Large intestine (tissue), 3 donors: ENCODE measurements around the gene PDE4D. TPM values are rescaled to one million over a fixed set of nuclear protein-coding genes. Genes with fewer than 3 reads are reported as not detected.
A peak's percentile ranks its signal among the peaks of the same experiment; 100 is the strongest.

Source experiments
- DNase-seq, 2 donors: peaks; one replicate each; pipeline versions ENCODE4 v3.0.0 to v3.0.0-alpha.2; 2013
- H3K27ac ChIP-seq: one replicate; pipeline ENCODE4 v1.5.1; 2013; ENCODE audit warnings: low read length
- H3K27me3 ChIP-seq: 2 replicates; pipeline ENCODE4 v1.6.1; 2013; ENCODE audit warnings: low read length; ENCODE audit not compliant: control insufficient read depth, insufficient read depth
- H3K36me3 ChIP-seq: 2 replicates; pipeline ENCODE4 v1.6.1; 2013; ENCODE audit warnings: low read length; ENCODE audit not compliant: control insufficient read depth, insufficient read depth
- H3K4me1 ChIP-seq: one replicate; pipeline ENCODE4 v1.6.1; 2013; ENCODE audit warnings: low read length; ENCODE audit not compliant: control insufficient read depth, insufficient read depth
- H3K4me3 ChIP-seq: one replicate; pipeline ENCODE4 v1.5.1; 2013; ENCODE audit warnings: low read length
- H3K9me3 ChIP-seq: one replicate; pipeline ENCODE4 v1.6.1; 2013; ENCODE audit warnings: mild to moderate bottlenecking, low read depth, low read length, moderate library complexity; ENCODE audit not compliant: control insufficient read depth
- WGBS: methylation state at CpG from one replicate; pipeline ENCODE4 v1.1.5; 2013; ENCODE audit warnings: low lambda C conversion rate; ENCODE audit not compliant: insufficient coverage; 5-methylcytosine and 5-hydroxymethylcytosine counted together
- polyA plus RNA-seq: library from polyadenylated mRNA; unstranded; fragments of 120-200 nt; gene quantifications from one replicate; pipeline ENCODE4 v1.2.1, GENCODE V29; 2013

Gene PDE4D
- polyA plus RNA-seq, 1 donor: 13.5 TPM

DNA sequence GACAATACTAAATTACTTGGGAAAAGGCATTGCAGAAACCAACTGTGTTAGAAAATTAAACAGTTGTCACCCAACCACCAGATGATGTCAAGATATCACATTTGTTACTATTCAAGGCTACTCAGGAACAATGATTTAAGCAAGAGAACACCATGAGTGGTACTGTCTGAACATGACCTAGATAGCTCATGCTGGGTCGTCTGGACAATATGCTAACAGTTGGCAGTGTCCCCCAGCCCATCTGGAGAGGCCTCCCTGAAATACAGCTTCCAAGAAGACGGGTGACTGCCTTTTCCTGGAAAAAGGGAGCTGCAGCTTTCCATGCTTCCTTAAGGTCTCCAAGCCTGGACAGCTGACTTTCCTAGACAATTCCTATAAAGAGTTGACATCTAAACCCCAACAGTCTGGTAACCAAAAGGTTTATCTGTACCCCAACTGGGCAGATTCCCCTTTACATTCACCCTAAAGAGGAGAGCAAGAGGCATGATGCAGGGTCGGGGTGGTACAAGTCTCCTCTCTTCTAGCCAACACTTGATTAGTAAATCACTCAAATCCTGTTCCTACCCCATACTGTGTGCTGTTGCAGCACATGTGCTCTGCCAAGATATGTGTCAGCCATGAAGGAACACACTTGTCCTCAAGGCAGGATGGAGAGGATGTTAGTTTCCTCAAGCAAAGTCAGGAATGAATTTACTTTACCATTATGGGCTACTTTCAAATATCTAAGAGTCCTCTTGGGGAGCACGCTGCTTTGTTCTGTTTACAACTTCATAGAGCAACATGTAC, 433.0 kb downstream of the PDE4D start:
- Histone ChIP-seq H3K27me3 (no peaks in the 10 kb centered on the region), H3K4me1 (peaks cover 14% of the 10 kb centered on the region), H3K4me3 (no peak overlapping the region), H3K27ac (no peak overlapping the region), H3K9me3 (no peaks in the 10 kb centered on the region), H3K36me3 (no peaks in the 10 kb centered on the region)
- 100% methylated on average over 1 of the region's 4 CpGs for WGBS
- DNase-seq: no peak

DNA sequence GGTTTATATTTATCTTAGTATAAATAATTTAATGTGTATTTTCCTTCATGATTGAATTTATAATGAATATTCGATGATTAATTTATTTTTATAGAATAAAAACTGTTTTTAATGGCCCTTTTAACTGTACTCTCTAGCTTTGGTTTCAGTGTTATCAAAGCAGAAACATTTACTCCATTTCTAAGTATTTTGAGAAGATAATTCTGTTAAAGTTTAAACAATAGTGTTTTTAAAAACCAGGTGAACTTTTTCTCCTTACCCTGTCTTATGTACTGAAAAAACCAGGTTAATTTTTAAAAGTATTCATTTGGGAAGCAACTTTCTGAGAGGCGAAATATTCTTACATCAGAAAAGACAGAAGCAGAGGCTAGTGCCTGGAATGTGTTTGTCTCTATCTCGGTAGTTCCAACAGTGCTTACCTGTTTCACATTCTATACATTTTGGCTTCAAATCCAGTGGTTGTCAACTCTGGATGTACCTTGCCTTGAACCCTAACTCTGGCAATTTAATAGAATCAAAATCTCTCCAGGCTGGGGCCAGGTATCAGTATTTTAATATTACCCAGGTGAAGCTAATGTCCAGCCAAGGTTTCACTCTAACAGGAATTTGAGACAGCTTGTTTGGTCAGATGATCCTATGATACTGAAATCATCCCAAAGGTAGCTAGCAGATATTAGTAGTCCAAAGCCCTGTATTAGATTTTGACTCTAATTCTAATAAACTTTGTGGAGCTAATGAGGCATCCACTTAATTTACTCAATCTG, 434.4 kb downstream of the PDE4D start:
- peak in 1 of 2 donors; percentile 27 for DNase-seq
- no peaks in the 10 kb centered on the region for H3K36me3 ChIP-seq
- H3K4me1 ChIP-seq: peaks cover 14% of the 10 kb centered on the region
- H3K4me3 ChIP-seq: no peak overlapping the region
- no peaks in the 10 kb centered on the region for H3K9me3 ChIP-seq
- WGBS: 38% methylated on average over 1 of the region's 3 CpGs
- H3K27ac ChIP-seq: peak overlapping the region; percentile 52
- no peaks in the 10 kb centered on the region for H3K27me3 ChIP-seq

- Histone ChIP-seq H3K4me3 (no peak overlapping the region), H3K36me3 (no peaks in the 10 kb centered on the region), H3K9me3 (no peaks in the 10 kb centered on the region), H3K4me1 (peaks cover 14% of the 10 kb centered on the region), H3K27me3 (no peaks in the 10 kb centered on the region), H3K27ac (peak overlapping the region; percentile 52)
- no peak for DNase-seq
- whole genome bisulfite sequencing: 57% methylated on average over 4 of the region's 4 CpGs
Observed at GRCh38 chr5:59458321-59458720, 435.2 kb downstream of the PDE4D start.

- H3K9me3 ChIP-seq: no peaks in the 10 kb centered on the region
- no peaks in the 10 kb centered on the region for H3K36me3 ChIP-seq
- WGBS: 100% methylated on average over 2 of the region's 3 CpGs
- no peak for DNase-seq
- H3K27me3 ChIP-seq: no peaks in the 10 kb centered on the region
- no peak overlapping the region for H3K27ac ChIP-seq
- no peak overlapping the region for H3K4me3 ChIP-seq
- no peaks in the 10 kb centered on the region for H3K4me1 ChIP-seq
Observed at GRCh38 chr5:59449905-59450644, 443.5 kb downstream of the PDE4D start.

DNA sequence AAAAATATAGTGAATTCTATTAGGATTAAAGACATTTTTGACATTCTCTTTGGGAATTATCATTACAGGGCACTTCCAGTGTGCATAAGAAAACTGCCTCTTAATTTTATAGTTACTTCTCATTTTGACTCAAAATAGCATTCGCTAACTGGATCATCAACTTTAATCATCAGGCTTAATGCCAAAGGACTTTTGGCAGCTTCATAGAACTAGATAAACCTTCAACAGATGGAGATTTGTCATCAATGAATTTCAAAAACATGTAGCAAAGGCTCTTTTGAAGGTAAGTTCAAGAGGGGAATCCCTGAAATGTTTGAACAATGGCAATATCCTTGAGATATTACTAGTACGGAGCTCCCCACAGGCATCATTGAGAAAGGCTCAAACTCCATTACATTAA, 447.2 kb downstream of the PDE4D start:
- no CpG with 5 or more reads among the region's 2 CpGs for WGBS
- H3K27ac ChIP-seq: no peak overlapping the region
- no peak for DNase-seq
- no peaks in the 10 kb centered on the region for H3K27me3 ChIP-seq
- no peak overlapping the region for H3K4me3 ChIP-seq
- H3K9me3 ChIP-seq: no peaks in the 10 kb centered on the region
- H3K4me1 ChIP-seq: peaks cover 3% of the 10 kb centered on the region
- no peaks in the 10 kb centered on the region for H3K36me3 ChIP-seq

- Histone ChIP-seq H3K27me3 (no peaks in the 10 kb centered on the region), H3K4me1 (peaks cover 3% of the 10 kb centered on the region), H3K4me3 (no peak overlapping the region), H3K27ac (no peak overlapping the region), H3K9me3 (no peaks in the 10 kb centered on the region), H3K36me3 (no peaks in the 10 kb centered on the region)
- WGBS: no CpG with 5 or more reads among the region's 1 CpG
- DNase-seq: no peak
Observed at GRCh38 chr5:59445741-59446140, 447.8 kb downstream of the PDE4D start.

- Histone ChIP-seq H3K9me3 (no peaks in the 10 kb centered on the region), H3K27ac (no peak overlapping the region), H3K27me3 (no peaks in the 10 kb centered on the region), H3K36me3 (no peaks in the 10 kb centered on the region), H3K4me1 (peaks cover 3% of the 10 kb centered on the region), H3K4me3 (no peak overlapping the region)
- no peak for DNase-seq
- no CpG with 5 or more reads among the region's 3 CpGs for WGBS
Observed at GRCh38 chr5:59439303-59439702, 454.2 kb downstream of the PDE4D start.

- no peak overlapping the region for H3K4me3 ChIP-seq
- H3K27ac ChIP-seq: no peak overlapping the region
- no CpG with 5 or more reads among the region's 2 CpGs for WGBS
- peaks cover 3% of the 10 kb centered on the region for H3K4me1 ChIP-seq
- H3K36me3 ChIP-seq: no peaks in the 10 kb centered on the region
- no peak for DNase-seq
- no peaks in the 10 kb centered on the region for H3K9me3 ChIP-seq
- no peaks in the 10 kb centered on the region for H3K27me3 ChIP-seq
Observed at GRCh38 chr5:59437176-59437575, 456.4 kb downstream of the PDE4D start.

GRCh38 chr5:59436364-59437148, 457.0 kb downstream of the PDE4D start:
- Histone ChIP-seq H3K27ac (no peak overlapping the region), H3K27me3 (no peaks in the 10 kb centered on the region), H3K36me3 (no peaks in the 10 kb centered on the region), H3K9me3 (no peaks in the 10 kb centered on the region), H3K4me3 (no peak overlapping the region), H3K4me1 (no peaks in the 10 kb centered on the region)
- no peak for DNase-seq
- WGBS: 100% methylated on average over 1 of the region's 5 CpGs

DNA sequence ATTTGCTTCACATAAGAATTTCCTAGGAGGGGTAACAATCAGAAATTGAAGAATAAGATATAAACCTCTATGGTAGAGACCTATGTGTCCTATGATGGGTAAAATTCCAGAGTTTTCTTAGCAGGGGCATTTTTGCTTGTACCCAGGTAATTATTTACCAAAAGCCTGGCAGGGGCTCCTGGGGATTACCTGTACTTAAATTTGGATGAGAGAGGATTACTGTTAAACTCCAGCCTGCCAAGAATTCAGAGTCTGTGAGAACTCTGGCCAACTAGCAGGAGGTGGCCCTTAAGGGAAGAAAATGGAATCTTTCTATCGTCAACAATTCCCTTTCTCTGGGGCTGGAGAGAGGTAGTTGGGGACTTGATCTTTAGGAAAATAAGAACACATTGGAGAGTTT, 460.4 kb downstream of the PDE4D start:
- WGBS: 100% methylated on average over 1 of the region's 1 CpG

More for the DNA sequence above, 460.4 kb downstream of the PDE4D start:
- no peaks in the 10 kb centered on the region for H3K4me1 ChIP-seq
- H3K27me3 ChIP-seq: no peaks in the 10 kb centered on the region
- no peak overlapping the region for H3K27ac ChIP-seq
- DNase-seq: no peak
- no peak overlapping the region for H3K4me3 ChIP-seq
- no peaks in the 10 kb centered on the region for H3K36me3 ChIP-seq
- no peaks in the 10 kb centered on the region for H3K9me3 ChIP-seq
